Hepatocyte (in vitro differentiated cells): ENCODE results near the gene DSG3. TPM values are rescaled to one million over a fixed set of nuclear protein-coding genes. Genes with fewer than 3 reads are reported as not detected.
A peak's percentile ranks its signal among the peaks of the same experiment; 100 is the strongest.

Experiments
- DNase-seq: peaks from one replicate; pipeline ENCODE4 v3.0.0-alpha.2; 2016; ENCODE audit warnings: low spot score
- H2AFZ ChIP-seq: fragments of 200-600 bp; sonication (generic); 2 replicates; pipeline ENCODE4 v1.6.0; 2016; ENCODE audit warnings: antibody characterized with exemption, mild to moderate bottlenecking
- H3K27ac ChIP-seq: fragments of 200-600 bp; sonication (generic); 2 replicates; pipeline ENCODE4 v1.5.1; 2016; ENCODE audit warnings: mild to moderate bottlenecking
- H3K27me3 ChIP-seq: fragments of 200-600 bp; sonication (generic); 2 replicates; pipeline ENCODE4 v1.6.1; 2016
- H3K36me3 ChIP-seq: fragments of 200-600 bp; sonication (generic); replicated peaks from 2 replicates; pipeline ENCODE4 v1.5.1; 2016; ENCODE audit warnings: low read depth; ENCODE audit not compliant: insufficient read depth
- H3K4me1 ChIP-seq: fragments of 200-600 bp; sonication (generic); 2 replicates; pipeline ENCODE4 v1.5.1; 2016; ENCODE audit warnings: mild to moderate bottlenecking, moderate library complexity; ENCODE audit not compliant: insufficient read depth
- H3K4me2 ChIP-seq: fragments of 200-600 bp; sonication (generic); 2 replicates; pipeline ENCODE4 v1.6.0; 2016
- H3K4me3 ChIP-seq: fragments of 200-600 bp; sonication (generic); 2 replicates; pipeline ENCODE4 v1.5.1; 2016; ENCODE audit warnings: mild to moderate bottlenecking
- H3K79me2 ChIP-seq: fragments of 200-600 bp; sonication (generic); 2 replicates; pipeline ENCODE4 v1.6.0; 2017; ENCODE audit warnings: mild to moderate bottlenecking
- H3K9me2 ChIP-seq: fragments of 200-600 bp; sonication (generic); replicated peaks from 2 replicates; pipeline ENCODE4 v1.6.0; 2017; ENCODE audit warnings: mild to moderate bottlenecking; ENCODE audit not compliant: insufficient read depth
- H3K9me3 ChIP-seq: fragments of 200-600 bp; sonication (generic); 2 replicates; pipeline ENCODE4 v1.5.1; 2016; ENCODE audit warnings: low read depth, mild to moderate bottlenecking
- H4K20me1 ChIP-seq: fragments of 200-600 bp; sonication (generic); 2 replicates; pipeline ENCODE4 v1.6.0; 2016; ENCODE audit warnings: mild to moderate bottlenecking; ENCODE audit not compliant: insufficient read depth, poor library complexity, severe bottlenecking
- EZH2 ChIP-seq: fragments of 200-600 bp; sonication (generic); IDR thresholded peaks from 2 replicates; pipeline ENCODE4 v1.6.1; 2016; ENCODE audit warnings: antibody characterized with exemption, mild to moderate bottlenecking, borderline replicate concordance
- EZH2phosphoT487 ChIP-seq: fragments of 200-600 bp; sonication (generic); IDR thresholded peaks from one replicate; pipeline ENCODE4 v1.6.1; 2018; ENCODE audit warnings: antibody characterized with exemption, mild to moderate bottlenecking, low read depth, moderate library complexity; ENCODE audit not compliant: unreplicated experiment, severe bottlenecking
- WGBS: methylation state at CpG from one replicate; pipeline ENCODE4 v1.1.6; 2016; ENCODE audit warnings: low lambda C conversion rate; ENCODE audit errors: missing lambda C conversion rate; 5-methylcytosine and 5-hydroxymethylcytosine counted together
- polyA plus RNA-seq: library from polyadenylated mRNA; unstranded; fragments of >200 nt; fragmentation: Nextera tagmentation; extraction: Ambion mirVana; gene quantifications from 2 replicates; pipeline ENCODE4 v1.2.1, GENCODE V29; 2016
- total RNA-seq: library from RNA; depleted of rRNA; stranded (reverse); fragments of >200 nt; gene quantifications from 2 replicates; pipeline ENCODE4 v1.2.3, GENCODE V29; 2014
- TF ChIP-seq, protein P1 (sequence below): fragments of 200-600 bp; sonication (generic); IDR thresholded peaks from 2 replicates; pipeline ENCODE4 v1.5.1; 2016; ENCODE audit warnings: antibody characterized with exemption, mild to moderate bottlenecking; ENCODE audit not compliant: poor library complexity

The DSG3 gene
- total and polyA plus RNA-seq, 2 experiments from 2014 or later: 0.43 TPM; not detected in 1

DNA sequence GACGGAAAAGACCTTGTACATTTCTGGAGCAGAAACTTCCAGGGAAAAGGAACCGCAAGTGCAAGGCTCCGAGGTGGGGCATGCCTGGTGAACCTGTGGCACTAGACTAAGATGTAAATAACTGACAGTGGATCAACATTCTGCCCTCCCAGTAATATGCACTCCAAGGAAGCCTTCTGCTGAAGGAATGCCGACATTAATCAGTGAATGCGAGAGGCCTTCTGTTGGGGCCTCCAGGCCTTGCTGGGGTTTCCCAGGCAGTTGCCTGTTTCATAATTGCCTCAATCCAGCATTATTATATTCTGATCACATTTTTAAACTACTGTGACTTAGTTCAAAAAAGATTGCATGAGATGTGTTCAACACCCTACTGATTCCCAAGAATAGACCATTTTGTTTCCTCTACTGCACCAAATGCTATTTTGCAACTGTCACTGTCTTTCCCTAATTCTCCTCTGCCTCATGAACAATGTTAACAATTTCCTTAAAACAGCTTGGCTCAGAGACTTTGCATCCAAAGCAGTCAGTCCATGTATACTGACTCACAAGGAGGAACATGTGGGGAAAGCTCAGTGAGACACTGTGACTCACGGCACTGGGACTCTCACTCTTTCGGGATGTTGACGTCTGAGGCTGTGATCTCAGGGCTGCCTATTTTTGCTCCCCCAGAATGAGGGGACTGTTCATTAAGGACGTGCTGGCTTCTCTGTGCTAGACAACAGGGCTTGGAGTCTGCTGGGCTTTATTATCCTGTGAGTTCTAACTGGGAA, 39.9 kb downstream of the DSG3 start:
- Histone ChIP-seq H3K27me3 (no peaks in the 10 kb centered on the region), H2AFZ (no peak overlapping the region), H3K4me3 (no peak overlapping the region), H3K79me2 (no peaks in the 10 kb centered on the region), H3K4me1 (peaks cover 7% of the 10 kb centered on the region), H3K27ac (peak overlapping the region; percentile 84), H3K4me2 (peak overlapping the region; percentile 61), H3K36me3 (no peaks in the 10 kb centered on the region), H4K20me1 (no peaks in the 10 kb centered on the region), H3K9me2 (no peaks in the 10 kb centered on the region), H3K9me3 (no peaks in the 10 kb centered on the region)
- peak; percentile 70 for DNase-seq
- WGBS: 71% methylated on average over 9 of the region's 9 CpGs
- TF ChIP-seq, protein P1, sequence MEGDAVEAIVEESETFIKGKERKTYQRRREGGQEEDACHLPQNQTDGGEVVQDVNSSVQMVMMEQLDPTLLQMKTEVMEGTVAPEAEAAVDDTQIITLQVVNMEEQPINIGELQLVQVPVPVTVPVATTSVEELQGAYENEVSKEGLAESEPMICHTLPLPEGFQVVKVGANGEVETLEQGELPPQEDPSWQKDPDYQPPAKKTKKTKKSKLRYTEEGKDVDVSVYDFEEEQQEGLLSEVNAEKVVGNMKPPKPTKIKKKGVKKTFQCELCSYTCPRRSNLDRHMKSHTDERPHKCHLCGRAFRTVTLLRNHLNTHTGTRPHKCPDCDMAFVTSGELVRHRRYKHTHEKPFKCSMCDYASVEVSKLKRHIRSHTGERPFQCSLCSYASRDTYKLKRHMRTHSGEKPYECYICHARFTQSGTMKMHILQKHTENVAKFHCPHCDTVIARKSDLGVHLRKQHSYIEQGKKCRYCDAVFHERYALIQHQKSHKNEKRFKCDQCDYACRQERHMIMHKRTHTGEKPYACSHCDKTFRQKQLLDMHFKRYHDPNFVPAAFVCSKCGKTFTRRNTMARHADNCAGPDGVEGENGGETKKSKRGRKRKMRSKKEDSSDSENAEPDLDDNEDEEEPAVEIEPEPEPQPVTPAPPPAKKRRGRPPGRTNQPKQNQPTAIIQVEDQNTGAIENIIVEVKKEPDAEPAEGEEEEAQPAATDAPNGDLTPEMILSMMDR: no peak
- TF ChIP-seq EZH2 (no peak), EZH2phosphoT487 (no peak)

DNA sequence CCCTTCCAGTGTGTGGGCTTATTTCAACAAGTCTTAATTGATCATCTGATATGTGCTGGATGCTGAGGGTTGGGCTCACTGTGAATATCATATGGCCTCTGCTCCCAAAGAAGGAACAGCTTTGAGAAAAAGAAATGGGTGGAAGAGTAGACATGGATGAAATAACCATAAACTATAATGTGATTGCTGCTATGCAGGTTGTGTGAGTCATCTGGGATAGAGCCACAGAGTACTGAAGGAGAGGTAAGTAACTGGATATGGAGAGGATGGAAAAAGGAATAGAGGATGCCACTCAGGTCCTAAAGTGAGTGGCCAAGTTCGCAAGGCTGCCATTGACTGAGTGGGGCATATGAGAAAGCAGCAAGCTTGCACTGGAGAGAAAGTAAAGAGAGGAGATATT, 41.8 kb downstream of the DSG3 start:
- 100% methylated on average over 1 of the region's 1 CpG for WGBS

DNA sequence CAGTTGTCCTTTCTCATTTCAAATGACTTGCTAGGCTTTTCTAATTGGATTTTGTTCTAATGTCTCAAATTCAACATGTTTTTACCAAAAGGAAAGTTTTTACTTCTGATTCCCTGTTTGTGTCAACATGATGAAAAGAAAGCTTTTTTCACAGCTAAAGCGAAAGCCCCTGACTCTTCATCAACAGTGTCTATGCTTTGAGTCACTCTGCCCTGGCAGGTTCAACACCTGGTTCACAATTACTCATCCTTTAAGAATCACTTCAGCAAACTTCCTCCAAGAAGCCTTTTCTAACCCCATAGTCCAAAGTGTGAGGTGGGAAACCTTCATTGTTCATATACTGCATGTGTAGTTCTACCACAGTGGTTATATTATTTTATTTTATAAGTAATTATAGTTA, 42.8 kb downstream of the DSG3 start:
- H3K27me3 ChIP-seq: no peaks in the 10 kb centered on the region
- no peaks in the 10 kb centered on the region for H3K79me2 ChIP-seq
- peak overlapping the region; percentile 3 for H3K4me2 ChIP-seq
- 45% methylated on average over 1 of the region's 1 CpG for WGBS
- DNase-seq: peak; percentile 58
- no peaks in the 10 kb centered on the region for H3K9me3 ChIP-seq
- H4K20me1 ChIP-seq: no peaks in the 10 kb centered on the region
- H3K4me1 ChIP-seq: peaks cover 7% of the 10 kb centered on the region
- no peak overlapping the region for H2AFZ ChIP-seq
- TF ChIP-seq, protein P1: no peak
- TF ChIP-seq EZH2 (no peak), EZH2phosphoT487 (no peak)
- H3K9me2 ChIP-seq: no peaks in the 10 kb centered on the region
- peak overlapping the region; percentile 77 for H3K27ac ChIP-seq
- H3K4me3 ChIP-seq: no peak overlapping the region
- no peaks in the 10 kb centered on the region for H3K36me3 ChIP-seq

More for the DNA sequence above, 41.8 kb downstream of the DSG3 start:
- no peak overlapping the region for H3K27ac ChIP-seq
- no peaks in the 10 kb centered on the region for H3K9me2 ChIP-seq
- H3K27me3 ChIP-seq: no peaks in the 10 kb centered on the region
- H3K4me1 ChIP-seq: peaks cover 7% of the 10 kb centered on the region
- no peaks in the 10 kb centered on the region for H3K9me3 ChIP-seq
- no peak overlapping the region for H3K4me3 ChIP-seq
- TF ChIP-seq, protein P1: no peak
- no peak for TF ChIP-seq EZH2
- TF ChIP-seq EZH2phosphoT487: no peak
- no peaks in the 10 kb centered on the region for H4K20me1 ChIP-seq
- H3K79me2 ChIP-seq: no peaks in the 10 kb centered on the region
- no peaks in the 10 kb centered on the region for H3K36me3 ChIP-seq
- H2AFZ ChIP-seq: no peak overlapping the region
- no peak overlapping the region for H3K4me2 ChIP-seq
- DNase-seq: no peak
